Measurements from ENCODE around the gene GRAMD1B. TPM values are rescaled to one million over a fixed set of nuclear protein-coding genes. Genes with fewer than 3 reads are reported as not detected.
A peak's percentile ranks its signal among the peaks of the same experiment; 100 is the strongest.

GRAMD1B gene
- polyA plus RNA-seq, 3 donors = 3.2 to 13.9 (median 3.3) TPM

GRCh38 chr11:123650901-123651300 lies 220.8 kb downstream of the GRAMD1B start:
- no peak overlapping the region for H3K27ac Mint-ChIP-seq
- H3K36me3 Mint-ChIP-seq = peaks cover 0 to 2% of the 10 kb centered on the region in 2 donors
- Histone ChIP-seq H4K20me1 (ENCODE audit: insufficient read depth, low read length) (no peaks in the 10 kb centered on the region), H3K27ac (ENCODE audit: low read depth in 1 of 2, low read length in 2 of 2) (no peak overlapping the region), H2AFZ (ENCODE audit: insufficient read depth, low read depth, low read length, poor library complexity, severe bottlenecking) (no peak overlapping the region), H3K4me2 (replicated peaks; ENCODE audit: extremely low read depth, low read length, poor library complexity, severe bottlenecking) (no peak overlapping the region), H3K9ac (ENCODE audit: insufficient read depth, low read length, poor library complexity, severe bottlenecking) (no peak overlapping the region), H3K36me3 (replicated peaks in 1 of 2; ENCODE audit: control insufficient read depth in 1 of 2, insufficient read depth in 2 of 2, low read length in 2 of 2) (no peaks in the 10 kb centered on the region), H3K4me1 (ENCODE audit: control insufficient read depth in 1 of 2, insufficient read depth in 2 of 2, low read length in 2 of 2) (peaks cover 8 to 12% of the 10 kb centered on the region in 2 donors), H3K4me3 (replicated peaks in 1 of 3; ENCODE audit: low read depth in 2 of 3, low read length in 3 of 3) (no peak overlapping the region), H3K27me3 (ENCODE audit: control insufficient read depth in 2 of 2, insufficient read depth in 2 of 2, low read length in 2 of 2) (peaks cover 36 to 58% of the 10 kb centered on the region in 2 donors), H3K79me2 (ENCODE audit: insufficient read depth, low read length) (no peaks in the 10 kb centered on the region), H3K9me3 (replicated peaks in 1 of 2; ENCODE audit: control insufficient read depth in 1 of 2, insufficient read depth in 1 of 2, low read length in 2 of 2) (peaks cover 0 to 4% of the 10 kb centered on the region in 2 donors)
- WGBS (ENCODE audit: insufficient coverage) = no CpG with 5 or more reads among the region's 2 CpGs
- TF ChIP-seq, protein P1, sequence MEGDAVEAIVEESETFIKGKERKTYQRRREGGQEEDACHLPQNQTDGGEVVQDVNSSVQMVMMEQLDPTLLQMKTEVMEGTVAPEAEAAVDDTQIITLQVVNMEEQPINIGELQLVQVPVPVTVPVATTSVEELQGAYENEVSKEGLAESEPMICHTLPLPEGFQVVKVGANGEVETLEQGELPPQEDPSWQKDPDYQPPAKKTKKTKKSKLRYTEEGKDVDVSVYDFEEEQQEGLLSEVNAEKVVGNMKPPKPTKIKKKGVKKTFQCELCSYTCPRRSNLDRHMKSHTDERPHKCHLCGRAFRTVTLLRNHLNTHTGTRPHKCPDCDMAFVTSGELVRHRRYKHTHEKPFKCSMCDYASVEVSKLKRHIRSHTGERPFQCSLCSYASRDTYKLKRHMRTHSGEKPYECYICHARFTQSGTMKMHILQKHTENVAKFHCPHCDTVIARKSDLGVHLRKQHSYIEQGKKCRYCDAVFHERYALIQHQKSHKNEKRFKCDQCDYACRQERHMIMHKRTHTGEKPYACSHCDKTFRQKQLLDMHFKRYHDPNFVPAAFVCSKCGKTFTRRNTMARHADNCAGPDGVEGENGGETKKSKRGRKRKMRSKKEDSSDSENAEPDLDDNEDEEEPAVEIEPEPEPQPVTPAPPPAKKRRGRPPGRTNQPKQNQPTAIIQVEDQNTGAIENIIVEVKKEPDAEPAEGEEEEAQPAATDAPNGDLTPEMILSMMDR (IDR thresholded peaks at IDR 0.05) = no peak
- H3K4me1 Mint-ChIP-seq = peaks cover 9% of the 10 kb centered on the region
- intact Hi-C loops (cut with micrococcal nuclease) = no loop called here
- H3K9me3 Mint-ChIP-seq = peaks cover 0 to 3% (median 1%) of the 10 kb centered on the region in 7 donors
- DNase-seq = no peak
- H3K27me3 Mint-ChIP-seq (ENCODE audit: low read depth in 3 of 3) = peaks cover 38 to 49% (median 43%) of the 10 kb centered on the region in 3 donors
- no peak overlapping the region for H3K4me3 Mint-ChIP-seq

- peaks cover 40 to 63% of the 10 kb centered on the region in 2 donors for H3K27me3 ChIP-seq (ENCODE audit: control insufficient read depth in 2 of 2, insufficient read depth in 2 of 2, low read length in 2 of 2)
- H3K27ac Mint-ChIP-seq = no peak overlapping the region
- TF ChIP-seq, protein P1 (IDR thresholded peaks at IDR 0.05) = no peak
- peaks cover 0 to 6% (median 1%) of the 10 kb centered on the region in 7 donors for H3K9me3 Mint-ChIP-seq
- no peaks in the 10 kb centered on the region for H4K20me1 ChIP-seq (ENCODE audit: insufficient read depth, low read length)
- H2AFZ ChIP-seq (ENCODE audit: insufficient read depth, low read depth, low read length, poor library complexity, severe bottlenecking) = no peak overlapping the region
- H3K4me3 ChIP-seq (replicated peaks in 1 of 3; ENCODE audit: low read depth in 2 of 3, low read length in 3 of 3) = no peak overlapping the region
- intact Hi-C loops (cut with micrococcal nuclease) = no loop called here
- H3K4me3 Mint-ChIP-seq = peak overlapping the region in 1 of 2 donors; percentile 12
- WGBS (ENCODE audit: insufficient coverage) = no CpG with 5 or more reads among the region's 2 CpGs
- H3K36me3 Mint-ChIP-seq = peaks cover 0 to 2% of the 10 kb centered on the region in 2 donors
- H3K27ac ChIP-seq (ENCODE audit: low read depth in 1 of 2, low read length in 2 of 2) = no peak overlapping the region
- DNase-seq = no peak
- H3K4me2 ChIP-seq (replicated peaks; ENCODE audit: extremely low read depth, low read length, poor library complexity, severe bottlenecking) = no peak overlapping the region
- H3K27me3 Mint-ChIP-seq (ENCODE audit: low read depth in 3 of 3) = peaks cover 43 to 54% (median 48%) of the 10 kb centered on the region in 3 donors
- H3K79me2 ChIP-seq (ENCODE audit: insufficient read depth, low read length) = no peaks in the 10 kb centered on the region
- peaks cover 9% of the 10 kb centered on the region for H3K4me1 Mint-ChIP-seq
- H3K4me1 ChIP-seq (ENCODE audit: control insufficient read depth in 1 of 2, insufficient read depth in 2 of 2, low read length in 2 of 2) = peaks cover 8 to 12% of the 10 kb centered on the region in 2 donors
- no peaks in the 10 kb centered on the region for H3K36me3 ChIP-seq (replicated peaks in 1 of 2; ENCODE audit: control insufficient read depth in 1 of 2, insufficient read depth in 2 of 2, low read length in 2 of 2)
- H3K9me3 ChIP-seq (replicated peaks in 1 of 2; ENCODE audit: control insufficient read depth in 1 of 2, insufficient read depth in 1 of 2, low read length in 2 of 2) = peaks cover 0 to 4% of the 10 kb centered on the region in 2 donors
- no peak overlapping the region for H3K9ac ChIP-seq (ENCODE audit: insufficient read depth, low read length, poor library complexity, severe bottlenecking)
These were observed 222.5 kb downstream of the GRAMD1B start for GRCh38 chr11:123652599-123652998.

Measured in CD14-positive monocyte (primary cell).